ENCODE results near the gene PARVB. TPM values are rescaled to one million over a fixed set of nuclear protein-coding genes. Genes with fewer than 3 reads are reported as not detected.
A peak's percentile ranks its signal among the peaks of the same experiment; 100 is the strongest.

PARVB gene
- total RNA-seq, 1 donor from 2014 or later, result 12.7 TPM

DNA sequence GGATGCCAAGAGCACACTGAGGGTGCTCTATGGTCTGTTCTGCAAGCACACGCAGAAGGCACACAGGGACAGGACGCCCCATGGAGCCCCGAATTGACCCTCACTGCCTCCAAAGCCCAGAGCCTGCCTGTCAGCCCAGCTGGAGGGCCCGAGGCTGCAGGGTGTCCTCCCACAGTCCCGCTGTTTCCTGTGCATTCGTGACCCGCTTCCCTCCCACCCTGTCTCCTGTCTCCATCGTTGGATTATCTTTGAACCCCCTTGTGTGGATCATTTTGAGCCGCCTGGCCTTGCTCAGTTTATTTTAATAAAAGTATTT, 182.2 kb downstream of the PARVB start:
- Histone ChIP-seq H3K4me1 (no peaks in the 10 kb centered on the region), H3K4me2 (no peak overlapping the region), H4K20me1 (ENCODE audit: low read depth) (no peaks in the 10 kb centered on the region), H3F3A (ENCODE audit: low read depth) (no peaks in the 10 kb centered on the region), H3K27me3 (no peaks in the 10 kb centered on the region), H3K36me3 (no peaks in the 10 kb centered on the region), H2AFZ (replicated peaks) (no peak overlapping the region), H3K4me3 (no peak overlapping the region), H3K27ac (no peak overlapping the region), H3K9ac (no peak overlapping the region), H3K9me3 (ENCODE audit: low read depth) (no peaks in the 10 kb centered on the region), H3K79me2 (ENCODE audit: low read depth) (no peaks in the 10 kb centered on the region)
- H3K36me3 Mint-ChIP-seq, result no peaks in the 10 kb centered on the region
- H3K9me3 Mint-ChIP-seq, result peaks cover 8% of the 10 kb centered on the region
- TF ChIP-seq EZH2phosphoT487 (IDR thresholded peaks at IDR 0.05) (no peak), EZH2 (IDR thresholded peaks at IDR 0.05) (no peak)
- TF ChIP-seq, protein P1, sequence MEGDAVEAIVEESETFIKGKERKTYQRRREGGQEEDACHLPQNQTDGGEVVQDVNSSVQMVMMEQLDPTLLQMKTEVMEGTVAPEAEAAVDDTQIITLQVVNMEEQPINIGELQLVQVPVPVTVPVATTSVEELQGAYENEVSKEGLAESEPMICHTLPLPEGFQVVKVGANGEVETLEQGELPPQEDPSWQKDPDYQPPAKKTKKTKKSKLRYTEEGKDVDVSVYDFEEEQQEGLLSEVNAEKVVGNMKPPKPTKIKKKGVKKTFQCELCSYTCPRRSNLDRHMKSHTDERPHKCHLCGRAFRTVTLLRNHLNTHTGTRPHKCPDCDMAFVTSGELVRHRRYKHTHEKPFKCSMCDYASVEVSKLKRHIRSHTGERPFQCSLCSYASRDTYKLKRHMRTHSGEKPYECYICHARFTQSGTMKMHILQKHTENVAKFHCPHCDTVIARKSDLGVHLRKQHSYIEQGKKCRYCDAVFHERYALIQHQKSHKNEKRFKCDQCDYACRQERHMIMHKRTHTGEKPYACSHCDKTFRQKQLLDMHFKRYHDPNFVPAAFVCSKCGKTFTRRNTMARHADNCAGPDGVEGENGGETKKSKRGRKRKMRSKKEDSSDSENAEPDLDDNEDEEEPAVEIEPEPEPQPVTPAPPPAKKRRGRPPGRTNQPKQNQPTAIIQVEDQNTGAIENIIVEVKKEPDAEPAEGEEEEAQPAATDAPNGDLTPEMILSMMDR (IDR thresholded peaks at IDR 0.05), result no peak
- no peaks in the 10 kb centered on the region for H3K4me1 Mint-ChIP-seq
- peaks cover 4% of the 10 kb centered on the region for H3K27me3 Mint-ChIP-seq (ENCODE audit: insufficient read depth, low read depth)
- DNase-seq (ENCODE audit: low spot score), result no peak
- H3K27ac Mint-ChIP-seq, result no peak overlapping the region
- H3K4me3 Mint-ChIP-seq, result no peak overlapping the region

DNA sequence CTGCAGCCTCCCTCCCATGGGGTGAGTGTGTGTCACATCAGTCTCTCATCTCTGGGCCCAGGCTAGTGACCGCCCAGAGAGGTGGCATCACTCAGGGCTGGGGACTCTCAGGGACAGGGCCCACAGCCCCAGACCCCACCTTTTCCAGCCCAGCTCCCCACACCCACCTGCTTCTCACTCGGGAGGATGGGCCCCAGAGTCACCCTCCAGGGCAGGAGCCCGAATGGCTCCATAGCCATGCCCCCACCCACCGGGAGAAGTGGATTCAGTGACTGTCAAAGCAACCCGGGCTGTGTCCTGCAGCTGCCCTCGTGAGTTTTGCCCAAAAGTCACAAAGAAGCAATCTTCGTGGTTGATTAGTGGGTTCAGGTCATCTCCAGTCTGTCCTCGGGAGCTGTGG, 182.6 kb downstream of the PARVB start:
- H3K4me3 Mint-ChIP-seq, result no peak overlapping the region
- Histone ChIP-seq H3K36me3 (no peaks in the 10 kb centered on the region), H3F3A (ENCODE audit: low read depth) (no peaks in the 10 kb centered on the region), H3K4me2 (no peak overlapping the region), H3K9ac (no peak overlapping the region), H3K4me1 (no peaks in the 10 kb centered on the region), H2AFZ (replicated peaks) (no peak overlapping the region), H3K27me3 (no peaks in the 10 kb centered on the region), H3K4me3 (no peak overlapping the region), H3K27ac (no peak overlapping the region), H3K9me3 (ENCODE audit: low read depth) (no peaks in the 10 kb centered on the region), H3K79me2 (ENCODE audit: low read depth) (no peaks in the 10 kb centered on the region), H4K20me1 (ENCODE audit: low read depth) (no peaks in the 10 kb centered on the region)
- no peaks in the 10 kb centered on the region for H3K36me3 Mint-ChIP-seq
- peaks cover 8% of the 10 kb centered on the region for H3K9me3 Mint-ChIP-seq
- peak overlapping the region; percentile 64 for H3K27ac Mint-ChIP-seq
- TF ChIP-seq EZH2phosphoT487 (IDR thresholded peaks at IDR 0.05), result no peak
- TF ChIP-seq EZH2 (IDR thresholded peaks at IDR 0.05), result no peak
- TF ChIP-seq, protein P1 (IDR thresholded peaks at IDR 0.05), result no peak
- H3K27me3 Mint-ChIP-seq (ENCODE audit: insufficient read depth, low read depth), result peaks cover 8% of the 10 kb centered on the region
- H3K4me1 Mint-ChIP-seq, result no peaks in the 10 kb centered on the region
- DNase-seq (ENCODE audit: low spot score), result no peak

DNA sequence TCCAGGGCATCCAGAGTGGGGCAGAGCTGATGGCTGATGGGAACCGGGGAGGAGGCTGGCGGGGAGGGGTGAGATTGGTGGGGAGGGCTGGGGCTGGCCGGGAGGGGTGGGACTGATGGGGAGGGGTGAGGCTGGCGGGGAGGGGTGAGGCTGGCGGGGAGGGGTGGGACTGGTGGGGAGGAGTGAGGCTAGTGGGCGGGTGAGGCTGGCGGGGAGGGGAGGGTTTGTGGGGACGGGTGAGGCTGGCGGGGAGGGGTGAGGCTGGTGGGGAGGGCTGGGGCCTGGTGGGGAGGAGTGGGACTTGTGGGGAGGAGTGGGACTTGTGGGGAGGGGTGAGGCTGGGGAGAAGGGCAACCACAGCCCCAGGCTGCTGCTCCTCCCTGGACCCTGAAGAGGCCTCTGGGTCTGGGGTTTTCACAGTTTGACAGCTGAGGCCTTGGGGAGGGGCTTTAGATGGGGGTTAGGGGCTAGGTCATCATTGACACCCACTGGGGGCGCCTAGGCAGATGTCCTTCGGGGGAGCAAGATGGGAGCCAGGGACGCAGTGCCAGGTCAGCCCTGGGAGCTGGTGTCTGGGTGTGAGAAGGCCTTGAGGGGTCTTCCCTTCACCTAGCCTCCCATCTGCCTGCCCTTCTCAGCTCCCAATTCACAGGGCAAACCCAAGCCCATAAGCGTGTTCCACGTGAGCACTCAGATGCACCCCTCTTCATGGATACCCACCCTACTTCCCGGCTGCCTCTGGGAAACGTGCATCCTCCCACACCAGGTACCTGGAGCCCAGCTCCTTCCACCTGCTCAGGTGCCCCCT, 183.3 kb downstream of the PARVB start:
- TF ChIP-seq EZH2phosphoT487 (IDR thresholded peaks at IDR 0.05) (no peak), EZH2 (IDR thresholded peaks at IDR 0.05) (no peak)
- TF ChIP-seq, protein P1 (IDR thresholded peaks at IDR 0.05), result no peak
- Mint-ChIP-seq H3K36me3 (no peaks in the 10 kb centered on the region), H3K27me3 (ENCODE audit: insufficient read depth, low read depth) (peaks cover 8% of the 10 kb centered on the region), H3K9me3 (peaks cover 8% of the 10 kb centered on the region), H3K4me1 (no peaks in the 10 kb centered on the region), H3K4me3 (peak overlapping the region; percentile 21), H3K27ac (no peak overlapping the region)
- Histone ChIP-seq H3K9ac (no peak overlapping the region), H3K9me3 (ENCODE audit: low read depth) (no peaks in the 10 kb centered on the region), H3K79me2 (ENCODE audit: low read depth) (no peaks in the 10 kb centered on the region), H3K27ac (no peak overlapping the region), H2AFZ (replicated peaks) (no peak overlapping the region), H3K36me3 (no peaks in the 10 kb centered on the region), H3K4me3 (no peak overlapping the region), H3K27me3 (no peaks in the 10 kb centered on the region), H3K4me2 (no peak overlapping the region), H3F3A (ENCODE audit: low read depth) (no peaks in the 10 kb centered on the region), H4K20me1 (ENCODE audit: low read depth) (no peaks in the 10 kb centered on the region), H3K4me1 (peaks cover 3% of the 10 kb centered on the region)
- DNase-seq (ENCODE audit: low spot score), result no peak

Data from neural progenitor cell (in vitro differentiated cells).